Prostate gland (tissue), 2 donors: ENCODE data around the gene SF3B2.

Experiments
- POLR2A ChIP-seq: fragments of 450-650 bp; IDR thresholded peaks from one replicate; pipeline ENCODE4 v1.6.1; 2016; ENCODE audit warnings: antibody characterized with exemption, mild to moderate bottlenecking
- POLR2AphosphoS5 ChIP-seq: sonication (generic); formaldehyde crosslinking; IDR thresholded peaks from one replicate; pipeline ENCODE4 v1.6.1; 2017; ENCODE audit warnings: antibody characterized with exemption
- TF ChIP-seq, protein P1 (sequence below), 4 experiments: fragments of 200-600 bp in 2 of 4; fragments of 450-650 bp in 2 of 4; sonication (generic) in 2 of 4; IDR thresholded peaks; 1 replicate in 3 of 4; 2 replicates in 1 of 4; pipeline ENCODE4 v1.5.1; 2016 to 2019; ENCODE audit warnings: antibody characterized with exemption in 4 of 4, mild to moderate bottlenecking in 2 of 4, moderate library complexity in 2 of 4

DNA sequence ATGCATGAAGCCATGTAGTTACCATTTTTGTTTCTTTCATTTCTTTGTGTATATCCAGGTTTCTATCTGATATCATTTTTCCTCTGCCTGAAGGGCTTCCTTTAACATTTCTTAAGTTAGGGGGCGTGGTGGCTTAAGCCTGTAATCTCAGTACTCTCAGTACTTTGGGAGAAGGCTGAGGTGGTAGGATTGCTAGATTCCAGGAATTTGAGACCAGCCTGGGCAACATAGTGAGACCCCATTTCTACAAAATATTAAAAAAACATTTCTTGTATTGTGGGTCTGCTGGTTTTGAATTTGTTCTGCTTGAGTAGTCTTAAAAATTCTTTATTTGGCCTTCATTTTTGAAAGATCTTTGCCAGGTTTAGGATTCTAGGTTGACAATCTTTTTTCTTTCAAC lies 12.4 kb downstream of the SF3B2 start:
- TF ChIP-seq POLR2A, result no peak
- TF ChIP-seq, protein P1, sequence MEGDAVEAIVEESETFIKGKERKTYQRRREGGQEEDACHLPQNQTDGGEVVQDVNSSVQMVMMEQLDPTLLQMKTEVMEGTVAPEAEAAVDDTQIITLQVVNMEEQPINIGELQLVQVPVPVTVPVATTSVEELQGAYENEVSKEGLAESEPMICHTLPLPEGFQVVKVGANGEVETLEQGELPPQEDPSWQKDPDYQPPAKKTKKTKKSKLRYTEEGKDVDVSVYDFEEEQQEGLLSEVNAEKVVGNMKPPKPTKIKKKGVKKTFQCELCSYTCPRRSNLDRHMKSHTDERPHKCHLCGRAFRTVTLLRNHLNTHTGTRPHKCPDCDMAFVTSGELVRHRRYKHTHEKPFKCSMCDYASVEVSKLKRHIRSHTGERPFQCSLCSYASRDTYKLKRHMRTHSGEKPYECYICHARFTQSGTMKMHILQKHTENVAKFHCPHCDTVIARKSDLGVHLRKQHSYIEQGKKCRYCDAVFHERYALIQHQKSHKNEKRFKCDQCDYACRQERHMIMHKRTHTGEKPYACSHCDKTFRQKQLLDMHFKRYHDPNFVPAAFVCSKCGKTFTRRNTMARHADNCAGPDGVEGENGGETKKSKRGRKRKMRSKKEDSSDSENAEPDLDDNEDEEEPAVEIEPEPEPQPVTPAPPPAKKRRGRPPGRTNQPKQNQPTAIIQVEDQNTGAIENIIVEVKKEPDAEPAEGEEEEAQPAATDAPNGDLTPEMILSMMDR (IDR thresholded peaks at IDR 0.05), result no peak
- no peak for TF ChIP-seq POLR2AphosphoS5
